Subcutaneous preadipocyte (primary cell): ENCODE data around the gene CLPSL2. TPM values are rescaled to one million over a fixed set of nuclear protein-coding genes. Genes with fewer than 3 reads are reported as not detected.

Experiments used
- total RNA-seq: library from RNA; depleted of rRNA; stranded (reverse); fragments of >200 nt; gene quantifications from 2 replicates; pipeline ENCODE4 v1.2.3, GENCODE V29; 2012

CLPSL2 gene, protein sequence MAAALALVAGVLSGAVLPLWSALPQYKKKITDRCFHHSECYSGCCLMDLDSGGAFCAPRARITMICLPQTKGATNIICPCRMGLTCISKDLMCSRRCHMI
- not detected in 2 replicates for total RNA-seq

DNA sequence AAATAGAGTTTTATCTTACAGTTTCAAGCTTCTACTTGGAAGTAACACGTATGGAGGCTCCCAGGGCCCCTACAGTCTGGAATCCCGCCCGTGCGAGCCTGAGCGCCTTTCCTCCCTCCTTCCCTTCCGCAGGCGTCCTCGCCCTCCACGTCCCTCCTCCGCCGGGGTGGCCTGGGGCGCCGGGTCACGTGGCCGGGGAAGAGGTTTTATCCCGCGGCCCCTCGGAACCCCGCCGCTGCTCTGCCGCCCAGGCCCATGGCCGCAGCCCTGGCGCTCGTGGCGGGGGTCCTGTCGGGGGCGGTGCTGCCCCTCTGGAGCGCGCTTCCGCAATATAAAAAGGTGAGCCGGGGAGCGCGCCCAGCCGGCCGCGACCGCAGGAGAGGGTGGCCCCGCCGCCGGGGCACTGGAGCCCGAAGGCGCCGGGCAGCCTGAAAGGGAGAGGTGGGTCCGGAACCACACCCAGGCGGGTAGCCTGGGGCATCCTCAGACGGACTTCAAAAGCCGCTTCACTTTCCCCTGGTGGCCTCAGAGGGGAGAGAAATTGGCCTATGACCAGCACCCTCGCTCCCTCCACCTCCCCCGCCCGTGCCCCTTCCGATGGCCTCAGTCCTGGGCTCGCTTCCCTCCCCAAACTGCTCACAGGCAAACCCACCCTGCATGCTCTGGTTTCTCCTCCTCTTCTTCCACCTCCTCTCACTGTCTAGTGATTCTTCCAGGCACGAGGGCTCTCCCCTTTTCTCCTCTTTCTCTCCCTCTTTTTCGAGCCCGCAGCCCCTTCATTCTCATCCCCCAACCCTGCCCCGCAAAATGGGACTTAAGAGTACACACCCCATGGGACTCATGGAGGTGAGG is at the start of gene CLPSL2:
TSS of gene CLPSL2 (plus strand) at position 235 of the 852 bp plus-strand sequence. CDS start at position 256, 21 bp downstream.

GRCh38 chr6:35736982-35737412 is 39.4 kb upstream of the CLPSL2 start, which contains the start of gene ARMC12:
TSS of gene ARMC12 (plus strand) at chr6:35737032. CDS start at chr6:35737109, 77 bp downstream.

DNA sequence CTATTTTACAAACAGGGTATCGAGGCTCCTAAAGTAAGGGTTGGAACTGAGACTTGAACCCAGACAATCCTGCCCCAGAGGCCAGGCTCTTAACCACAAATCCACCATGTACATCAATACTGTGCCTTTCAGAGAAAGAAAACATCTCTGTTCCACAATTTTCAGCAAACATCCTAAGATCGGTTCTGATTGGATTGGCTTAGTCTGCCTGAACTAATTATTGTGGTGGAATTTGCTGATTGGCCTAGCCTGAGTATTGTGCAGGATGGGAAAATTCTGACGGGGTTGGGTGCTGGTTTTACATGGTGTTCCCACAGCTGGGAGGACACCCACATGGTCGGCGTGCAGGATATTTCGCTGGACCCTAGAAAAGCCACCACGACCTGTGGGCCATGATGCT is 4.3 kb downstream of the CLPSL2 start, which contains the start of gene CLPSL1:
TSS of gene CLPSL1 (plus strand) at position 301 of the 400 bp plus-strand sequence. CDS start at position 393, 92 bp downstream.

DNA sequence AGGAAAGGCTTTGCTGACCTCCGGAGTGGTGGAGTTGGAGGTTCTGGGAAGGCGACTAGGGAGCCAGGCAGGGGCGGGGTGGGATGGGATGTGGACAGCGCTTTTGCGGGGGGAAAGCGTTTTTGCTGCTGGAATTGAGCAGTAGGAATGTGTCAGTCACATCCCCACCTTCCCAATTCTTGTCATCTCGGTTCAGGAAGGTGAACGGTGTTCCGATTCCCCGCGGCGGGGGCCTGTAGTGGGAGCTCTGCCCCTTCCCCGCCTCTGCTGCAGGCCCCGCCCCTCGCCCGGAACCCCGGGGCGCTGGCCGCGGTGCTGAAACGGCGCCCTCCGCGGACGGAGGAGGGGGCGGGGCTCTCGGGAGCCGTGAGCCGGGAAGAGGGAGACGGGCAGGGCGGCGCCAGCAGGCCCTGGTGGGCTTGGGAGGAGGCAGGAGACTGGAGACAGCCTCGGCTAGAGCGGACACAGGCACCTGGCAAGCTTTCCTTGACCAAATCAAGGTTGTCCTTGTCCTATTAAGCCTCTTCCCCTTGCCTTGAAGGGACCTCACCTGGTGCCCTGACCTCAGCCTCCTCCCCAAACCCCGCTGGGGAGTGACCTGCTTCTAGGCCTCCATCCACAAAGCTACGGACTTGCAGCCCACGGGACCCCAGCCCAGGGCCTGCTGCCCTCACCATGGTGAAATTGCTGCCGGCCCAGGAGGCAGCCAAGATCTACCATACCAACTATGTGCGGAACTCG is 28.8 kb downstream of the CLPSL2 start, which contains the start of gene LHFPL5:
TSS of gene LHFPL5 (plus strand) at position 357 of the 741 bp plus-strand sequence. CDS start at position 676, 319 bp downstream.

Other genes with a start within 250 kb of the CLPSL2 start
- gene FKBP5, start 87.7 kb upstream of the CLPSL2 start, total RNA-seq, result 44.0 and 48.1 TPM in 2 replicates
- gene ARMC12, start 39.6 kb upstream of the CLPSL2 start, total RNA-seq, result 0.20 TPM in 1 of 2 replicates, not detected in the other
- gene CLPSL1, start 4.4 kb downstream of the CLPSL2 start, total RNA-seq, result not detected in 2 replicates
- not detected in 2 replicates for gene CLPS, start 20.7 kb downstream of the CLPSL2 start, total RNA-seq
- not detected in 2 replicates for gene LHFPL5, start 28.8 kb downstream of the CLPSL2 start, total RNA-seq
- gene SRPK1, start 144.5 kb downstream of the CLPSL2 start, total RNA-seq, result 55.1 and 77.4 TPM in 2 replicates
- under 0.01 TPM in 1 of 2 replicates, not detected in the other for gene SLC26A8, start 248.0 kb downstream of the CLPSL2 start, total RNA-seq